SK-N-SH (cell line): ENCODE data around the gene SCAI. TPM values are rescaled to one million over a fixed set of nuclear protein-coding genes. Genes with fewer than 3 reads are reported as not detected.

Experiments used
- CTCF ChIA-PET: fragments of 300-600, 350-600 bp; formaldehyde crosslinking; extraction: SDS; loops from one replicate; lab custom pipeline; 2021; lab: Yijun Ruan, JAX
- POLR2A ChIA-PET: fragments of 350-600 bp; sonication (Branson Sonifier 250); formaldehyde crosslinking; extraction: SDS; loops from one replicate; lab custom pipeline; 2020; ENCODE audit warnings: antibody characterized with exemption, inconsistent platforms; lab: Yijun Ruan, JAX
- DNase-seq: peaks from one replicate; pipeline ENCODE4 v3.0.0; 2012
- H2AFZ ChIP-seq: fragments of 200-600 bp; sonication (generic); 2 replicates; pipeline ENCODE4 v1.8.1; 2016; ENCODE audit warnings: antibody characterized with exemption, mild to moderate bottlenecking, low read depth
- H3F3A ChIP-seq: fragments of 200-600 bp; sonication (generic); replicated peaks from 2 replicates; pipeline ENCODE3; 2016; ENCODE audit warnings: antibody characterized with exemption, mild to moderate bottlenecking; ENCODE audit not compliant: insufficient read depth
- H3K27ac ChIP-seq, 2 experiments: fragments of 200-500 bp in 1 of 2; fragments of 200-600 bp in 1 of 2; sonication (Bioruptor generic) in 1 of 2; sonication (generic), shearing (Covaris generic) in 1 of 2; 2 replicates each; pipeline versions ENCODE4 v1.5.1 to v1.6.1; 2014 to 2016; ENCODE audit warnings: low read depth in 2 of 2, inconsistent platforms in 1 of 2, low read length in 1 of 2, mild to moderate bottlenecking in 1 of 2, mixed read lengths in 1 of 2
- H3K27me3 ChIP-seq: fragments of 200-600 bp; sonication (generic), shearing (Covaris generic); 2 replicates; pipeline ENCODE4 v1.6.1; 2016; ENCODE audit warnings: mixed run types; ENCODE audit not compliant: insufficient read depth
- H3K36me3 ChIP-seq, 2 experiments: fragments of 200-500 bp in 1 of 2; fragments of 200-600 bp in 1 of 2; sonication (Bioruptor generic) in 1 of 2; sonication (generic) in 1 of 2; replicated peaks in 1 of 2; 2 replicates each; pipeline versions ENCODE3 to v1.5.1; 2014 to 2016; ENCODE audit warnings: low read length in 1 of 2, mild to moderate bottlenecking in 1 of 2; ENCODE audit not compliant: insufficient read depth in 2 of 2, control insufficient read depth in 1 of 2
- H3K4me1 ChIP-seq, 2 experiments: fragments of 200-500 bp in 1 of 2; fragments of 200-600 bp in 1 of 2; sonication (Bioruptor generic) in 1 of 2; sonication (generic), shearing (Covaris generic) in 1 of 2; 2 replicates each; pipeline versions ENCODE4 v1.5.1 to v1.6.1; 2014 to 2016; ENCODE audit warnings: low read depth in 1 of 2, low read length in 1 of 2, mixed run types in 1 of 2; ENCODE audit not compliant: insufficient read depth in 2 of 2, control insufficient read depth in 1 of 2
- H3K4me2 ChIP-seq: fragments of 200-600 bp; sonication (generic), shearing (Covaris generic); 2 replicates; pipeline ENCODE4 v1.6.1; 2017; ENCODE audit warnings: mixed run types
- H3K4me3 ChIP-seq, 2 experiments: fragments of 200-500 bp in 1 of 2; fragments of 200-600 bp in 1 of 2; sonication (Bioruptor generic) in 1 of 2; sonication (generic), shearing (Covaris generic) in 1 of 2; 2 replicates each; pipeline versions ENCODE4 v1.5.1 to v1.8.1; 2014 to 2016; ENCODE audit warnings: low read depth in 2 of 2, inconsistent platforms in 1 of 2, low read length in 1 of 2, mild to moderate bottlenecking in 1 of 2, mixed read lengths in 1 of 2, moderate library complexity in 1 of 2
- H3K79me2 ChIP-seq: fragments of 200-600 bp; sonication (generic); 2 replicates; pipeline ENCODE4 v1.8.1; 2017; ENCODE audit warnings: mild to moderate bottlenecking; ENCODE audit not compliant: insufficient read depth
- H3K9ac ChIP-seq: fragments of 200-600 bp; sonication (generic); 2 replicates; pipeline ENCODE4 v1.6.1; 2017; ENCODE audit warnings: mixed run types
- H3K9me2 ChIP-seq: fragments of 200-600 bp; sonication (generic); 2 replicates; pipeline ENCODE4 v1.6.1; 2017; ENCODE audit warnings: mixed run types
- H3K9me3 ChIP-seq: fragments of 200-600 bp; sonication (generic); 2 replicates; pipeline ENCODE4 v1.6.1; 2017; ENCODE audit warnings: mixed run types, mild to moderate bottlenecking, moderate library complexity
- H4K20me1 ChIP-seq: fragments of 200-600 bp; sonication (generic); 2 replicates; pipeline ENCODE4 v1.6.1; 2017; ENCODE audit warnings: mild to moderate bottlenecking, mixed run types; ENCODE audit not compliant: insufficient read depth
- CHD2 ChIP-seq: fragments of 150-350 bp; IDR thresholded peaks from 2 replicates; pipeline ENCODE4 v1.6.1; 2018; ENCODE audit warnings: low read length; ENCODE audit not compliant: partially characterized antibody
- ELF1 ChIP-seq: IDR thresholded peaks from 2 replicates; pipeline ENCODE4 v1.4.0; 2012
- EP300 ChIP-seq, 2 experiments: IDR thresholded peaks; 2 replicates each; pipeline versions ENCODE4 v1.4.0 to v1.6.1; 2012; ENCODE audit warnings: borderline replicate concordance in 1 of 2, low read depth in 1 of 2, low read length in 1 of 2
- FOSL2 ChIP-seq: IDR thresholded peaks from 2 replicates; pipeline ENCODE4 v1.4.0; 2012; ENCODE audit warnings: low read depth, mild to moderate bottlenecking, moderate library complexity, borderline replicate concordance
- MAX ChIP-seq: IDR thresholded peaks from 2 replicates; pipeline ENCODE4 v1.4.0; 2012; ENCODE audit warnings: low read depth
- MEF2A ChIP-seq: IDR thresholded peaks from 2 replicates; pipeline ENCODE4 v1.4.0; 2012; ENCODE audit warnings: low read depth, borderline replicate concordance
- NRF1 ChIP-seq: IDR thresholded peaks from 2 replicates; pipeline ENCODE4 v1.6.1; 2012; ENCODE audit warnings: low read depth, mild to moderate bottlenecking, low read length
- PBX3 ChIP-seq: IDR thresholded peaks from 2 replicates; pipeline ENCODE4; 2012
- RAD21 ChIP-seq: IDR thresholded peaks from 2 replicates; pipeline ENCODE4 v1.6.1; 2012; ENCODE audit warnings: mild to moderate bottlenecking, low read length
- RCOR1 ChIP-seq: fragments of 150-350 bp; IDR thresholded peaks from 2 replicates; pipeline ENCODE4 v1.6.1; 2017; ENCODE audit warnings: antibody characterized with exemption, low read length
- RXRA ChIP-seq: IDR thresholded peaks from 2 replicates; pipeline ENCODE4 v1.4.0; 2012; ENCODE audit warnings: low read depth, mild to moderate bottlenecking, borderline replicate concordance
- SIN3A ChIP-seq: IDR thresholded peaks from 2 replicates; pipeline ENCODE4 v1.6.1; 2012; ENCODE audit warnings: low read depth, mild to moderate bottlenecking, low read length, moderate library complexity, borderline replicate concordance
- SMC3 ChIP-seq: IDR thresholded peaks from 2 replicates; pipeline ENCODE4 v1.6.1; 2012; ENCODE audit warnings: low read depth, low read length, improper control_type of control experiment
- TAF1 ChIP-seq: IDR thresholded peaks from 2 replicates; pipeline ENCODE4 v1.6.1; 2012; ENCODE audit warnings: low read depth, mild to moderate bottlenecking, low read length, moderate library complexity, borderline replicate concordance
- TCF12 ChIP-seq: IDR thresholded peaks from 2 replicates; pipeline ENCODE4 v1.4.0; 2012
- TEAD4 ChIP-seq: IDR thresholded peaks from 2 replicates; pipeline ENCODE4 v1.4.0; 2012; ENCODE audit warnings: mild to moderate bottlenecking, borderline replicate concordance; ENCODE audit not compliant: insufficient read depth
- USF2 ChIP-seq: fragments of 150-350 bp; IDR thresholded peaks from 2 replicates; pipeline ENCODE4 v1.6.1; 2017; ENCODE audit warnings: antibody characterized with exemption, low read length, low read depth, borderline replicate concordance
- ZBTB33 ChIP-seq: IDR thresholded peaks from 2 replicates; pipeline ENCODE4 v1.4.0; 2012; ENCODE audit warnings: low read depth, borderline replicate concordance
- WGBS: methylation state at CpG from one replicate; pipeline ENCODE4 v1.1.6; 2017; ENCODE audit warnings: low lambda C conversion rate; 5-methylcytosine and 5-hydroxymethylcytosine counted together
- polyA plus RNA-seq, 3 experiments: library from polyadenylated mRNA; depleted of rRNA; stranded (reverse); fragments of >200 nt; gene quantifications; 2 replicates each; pipeline ENCODE4 v1.2.3, GENCODE V29; 2012

The SCAI gene
- polyA plus RNA-seq, 1 of the 3 experiments (the other 2 are of a cell fraction), result 0.85 TPM

GRCh38 chr9:125190361-125190801 is 47.1 kb upstream of the SCAI start:
- H3F3A ChIP-seq, result peaks cover 3% of the 10 kb centered on the region
- peaks cover 25% of the 10 kb centered on the region for H4K20me1 ChIP-seq
- TF ChIP-seq TEAD4 (no peak), RXRA (no peak), TAF1 (no peak), SMC3 (no peak), USF2 (no peak), SIN3A (no peak), MEF2A (no peak), FOSL2 (no peak), PBX3 (no peak), RAD21 (no peak), RCOR1 (no peak)
- WGBS, result 46% methylated on average over 14 of the region's 14 CpGs
- H3K9me2 ChIP-seq, result no peaks in the 10 kb centered on the region
- H3K4me3 ChIP-seq, result peak overlapping the region; percentile 69 to 77
- peak; percentile 32 for DNase-seq
- peaks cover 7 to 15% of the 10 kb centered on the region in 2 experiments; a peak in 2 of 4 replicates for H3K4me1 ChIP-seq
- H3K27ac ChIP-seq, result peak overlapping the region; percentile 84 to 87
- POLR2A ChIA-PET, result interaction anchor here (0.9 to 2.0 kb wide), 3 partner anchors 9 to 51 kb away, joined by 3 to 8 read pairs (median 7); partner anchors contain the start of gene HSPA5
- CTCF ChIA-PET, result interaction anchor here (0.9 kb wide), 1 partner anchor 9 kb away, joined by 3 read pairs; no protein-coding TSS in a partner anchor
- peaks cover 0 to 6% of the 10 kb centered on the region in 2 experiments for H3K36me3 ChIP-seq
- peak overlapping the region; percentile 98 for H3K9ac ChIP-seq
- H3K4me2 ChIP-seq, result peak overlapping the region; percentile 78
- no peaks in the 10 kb centered on the region for H3K9me3 ChIP-seq
- peaks cover 57% of the 10 kb centered on the region for H3K79me2 ChIP-seq
- peak overlapping the region; percentile 92 for H2AFZ ChIP-seq
- no peaks in the 10 kb centered on the region for H3K27me3 ChIP-seq

DNA sequence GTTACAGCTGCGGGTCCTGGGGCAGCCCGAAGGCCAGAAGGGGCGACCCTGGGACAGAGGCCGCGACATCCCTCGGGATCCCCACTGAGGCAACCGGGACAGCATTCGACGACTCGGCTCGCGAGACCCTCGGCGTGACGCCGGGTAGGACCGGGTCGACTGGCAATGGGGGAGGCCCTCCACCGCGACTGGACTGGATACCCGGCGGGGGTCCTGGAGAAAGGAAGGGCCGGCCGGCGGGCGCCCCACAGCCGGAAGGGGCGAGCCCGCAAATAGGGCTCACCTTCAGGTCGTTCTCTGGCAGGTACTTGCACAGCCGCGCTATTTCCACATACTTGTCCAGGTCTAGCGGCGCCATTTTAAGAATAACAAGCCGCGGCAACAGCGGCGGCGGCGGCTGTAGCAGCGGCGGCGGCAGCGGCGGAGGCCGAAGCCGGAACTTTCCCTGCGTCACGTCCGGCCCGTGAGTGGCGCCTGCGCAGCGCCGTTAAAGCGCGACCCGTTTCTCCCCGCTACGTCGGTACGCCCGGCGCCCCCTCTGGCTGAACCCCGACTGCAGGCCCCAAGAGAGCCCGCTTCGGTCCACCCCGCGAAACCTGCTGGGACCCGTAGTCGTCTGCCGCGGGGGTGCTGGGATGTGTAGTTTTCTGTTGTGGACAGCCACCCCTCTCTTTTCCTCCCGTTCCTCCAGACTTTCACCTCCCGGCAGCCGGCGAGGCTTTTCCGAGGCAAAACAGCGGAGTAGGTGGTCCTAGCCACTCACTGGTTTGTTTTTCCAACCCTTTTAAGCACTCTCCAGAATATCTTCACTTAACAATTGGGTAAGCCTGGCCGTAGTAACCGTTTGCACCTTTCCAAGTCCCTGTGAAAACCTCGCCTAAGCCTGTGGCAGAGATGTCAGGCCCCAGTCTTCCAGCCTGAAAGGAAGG is 46.3 kb upstream of the SCAI start, which contains the start of gene PPP6C:
PPP6C (minus strand) TSS at position 443 of the 929 bp plus-strand sequence; CDS start at position 358, 85 bp downstream.
- POLR2A ChIA-PET, result interaction anchor here (1.2 to 2.0 kb wide), 2 partner anchors 10 to 51 kb away, joined by 7 to 8 read pairs; partner anchors contain the start of gene HSPA5
- Histone ChIP-seq H3K4me1 (peaks cover 7 to 15% of the 10 kb centered on the region in 2 experiments; a peak in 2 of 4 replicates), H3K4me3 (peak within 1 kb of the TSS; percentile 69 to 77), H3K36me3 (peaks cover 0 to 12% of the 10 kb centered on the region in 2 experiments), H3K4me2 (peak within 1 kb of the TSS; percentile 99), H3K27me3 (no peaks in the 10 kb centered on the region), H3K9me3 (no peaks in the 10 kb centered on the region), H3K79me2 (peaks cover 64% of the 10 kb centered on the region), H3K27ac (peak within 1 kb of the TSS; percentile 84 to 87), H3K9me2 (no peaks in the 10 kb centered on the region), H3K9ac (peak within 1 kb of the TSS; percentile 98), H4K20me1 (peaks cover 33% of the 10 kb centered on the region), H2AFZ (peak within 1 kb of the TSS; percentile 94), H3F3A (peaks cover 3% of the 10 kb centered on the region)
- CTCF ChIA-PET, result no interaction called here
- under 1% methylated on average over 57 of the region's 82 CpGs for WGBS
- peak; percentile 97 for DNase-seq
- TF ChIP-seq SIN3A (peak; percentile 47; the same call in 1 of the 2 replicates), EP300 (IDR thresholded peaks at IDR 0.05; ENCODE audit: borderline replicate concordance in 1 of 2, low read depth in 1 of 2, low read length in 1 of 2) (peak in 1 of 2 experiments; percentile 50; a peak in 3 of 4 replicates), USF2 (no peak), MEF2A (no peak), ELF1 (peak; percentile 77), NRF1 (peak; percentile 91), MAX (peak; percentile 74), CHD2 (peak; percentile 92), TCF12 (peak; percentile 37; the same call in 1 of the 2 replicates), ZBTB33 (peak; percentile 81)
